ENCODE measurements around the gene GRM8.
A peak's percentile ranks its signal among the peaks of the same experiment; 100 is the strongest.

GRM8 gene

GRCh38 chr7:127251465-127252376, 1.0 kb downstream of the GRM8 start:
- Mint-ChIP-seq H3K36me3 (ENCODE audit: low read depth) (no peaks in the 10 kb centered on the region), H3K4me1 (ENCODE audit: low read depth) (peaks cover 8% of the 10 kb centered on the region), H3K4me3 (peak overlapping the region; percentile 73), H3K9me3 (no peaks in the 10 kb centered on the region), H3K27ac (no peak overlapping the region), H3K27me3 (ENCODE audit: low read depth) (peaks cover 86% of the 10 kb centered on the region)

GRCh38 chr7:127251036-127251464, 1.7 kb downstream of the GRM8 start:
- no peak overlapping the region for H3K4me3 Mint-ChIP-seq
- peaks cover 82% of the 10 kb centered on the region for H3K27me3 Mint-ChIP-seq (ENCODE audit: low read depth)
- no peaks in the 10 kb centered on the region for H3K36me3 Mint-ChIP-seq (ENCODE audit: low read depth)
- peaks cover 8% of the 10 kb centered on the region for H3K4me1 Mint-ChIP-seq (ENCODE audit: low read depth)
- no peak overlapping the region for H3K27ac Mint-ChIP-seq
- no peaks in the 10 kb centered on the region for H3K9me3 Mint-ChIP-seq

GRCh38 chr7:127250312-127251035, 2.3 kb downstream of the GRM8 start:
- Mint-ChIP-seq H3K27ac (no peak overlapping the region), H3K36me3 (ENCODE audit: low read depth) (no peaks in the 10 kb centered on the region), H3K27me3 (ENCODE audit: low read depth) (peaks cover 76% of the 10 kb centered on the region), H3K4me1 (ENCODE audit: low read depth) (peaks cover 10% of the 10 kb centered on the region), H3K4me3 (no peak overlapping the region), H3K9me3 (no peaks in the 10 kb centered on the region)

GRCh38 chr7:127245607-127246006, 7.1 kb downstream of the GRM8 start:
- Mint-ChIP-seq H3K27ac (no peak overlapping the region), H3K27me3 (ENCODE audit: low read depth) (peaks cover 48% of the 10 kb centered on the region), H3K36me3 (ENCODE audit: low read depth) (no peaks in the 10 kb centered on the region), H3K4me3 (no peak overlapping the region), H3K4me1 (ENCODE audit: low read depth) (peaks cover 4% of the 10 kb centered on the region), H3K9me3 (no peaks in the 10 kb centered on the region)

- Mint-ChIP-seq H3K27me3 (ENCODE audit: low read depth) (peaks cover 48% of the 10 kb centered on the region), H3K36me3 (ENCODE audit: low read depth) (no peaks in the 10 kb centered on the region), H3K4me3 (no peak overlapping the region), H3K27ac (no peak overlapping the region), H3K4me1 (ENCODE audit: low read depth) (peaks cover 4% of the 10 kb centered on the region), H3K9me3 (no peaks in the 10 kb centered on the region)
These were observed 7.7 kb downstream of the GRM8 start for GRCh38 chr7:127245002-127245401.

GRCh38 chr7:127239814-127240213, 12.9 kb downstream of the GRM8 start:
- H3K9me3 Mint-ChIP-seq: no peaks in the 10 kb centered on the region
- H3K36me3 Mint-ChIP-seq (ENCODE audit: low read depth): no peaks in the 10 kb centered on the region
- no peak overlapping the region for H3K4me3 Mint-ChIP-seq
- H3K4me1 Mint-ChIP-seq (ENCODE audit: low read depth): no peaks in the 10 kb centered on the region
- H3K27ac Mint-ChIP-seq: no peak overlapping the region
- H3K27me3 Mint-ChIP-seq (ENCODE audit: low read depth): peaks cover 44% of the 10 kb centered on the region

GRCh38 chr7:127233630-127234029, 19.1 kb downstream of the GRM8 start:
- no peaks in the 10 kb centered on the region for H3K9me3 Mint-ChIP-seq
- no peak overlapping the region for H3K4me3 Mint-ChIP-seq
- H3K27ac Mint-ChIP-seq: no peak overlapping the region
- no peaks in the 10 kb centered on the region for H3K4me1 Mint-ChIP-seq (ENCODE audit: low read depth)
- peaks cover 36% of the 10 kb centered on the region for H3K27me3 Mint-ChIP-seq (ENCODE audit: low read depth)
- no peaks in the 10 kb centered on the region for H3K36me3 Mint-ChIP-seq (ENCODE audit: low read depth)

GRCh38 chr7:127231415-127231814, 21.3 kb downstream of the GRM8 start:
- H3K27ac Mint-ChIP-seq: no peak overlapping the region
- H3K27me3 Mint-ChIP-seq (ENCODE audit: low read depth): peaks cover 34% of the 10 kb centered on the region
- H3K4me1 Mint-ChIP-seq (ENCODE audit: low read depth): no peaks in the 10 kb centered on the region
- H3K4me3 Mint-ChIP-seq: no peak overlapping the region
- H3K36me3 Mint-ChIP-seq (ENCODE audit: low read depth): no peaks in the 10 kb centered on the region
- H3K9me3 Mint-ChIP-seq: no peaks in the 10 kb centered on the region

GRCh38 chr7:127230192-127230925, 22.4 kb downstream of the GRM8 start:
- no peaks in the 10 kb centered on the region for H3K36me3 Mint-ChIP-seq (ENCODE audit: low read depth)
- H3K27me3 Mint-ChIP-seq (ENCODE audit: low read depth): peaks cover 35% of the 10 kb centered on the region
- H3K27ac Mint-ChIP-seq: no peak overlapping the region
- no peaks in the 10 kb centered on the region for H3K4me1 Mint-ChIP-seq (ENCODE audit: low read depth)
- no peak overlapping the region for H3K4me3 Mint-ChIP-seq
- H3K9me3 Mint-ChIP-seq: no peaks in the 10 kb centered on the region

- no peak overlapping the region for H3K27ac Mint-ChIP-seq
- peaks cover 35% of the 10 kb centered on the region for H3K27me3 Mint-ChIP-seq (ENCODE audit: low read depth)
- H3K36me3 Mint-ChIP-seq (ENCODE audit: low read depth): no peaks in the 10 kb centered on the region
- H3K4me3 Mint-ChIP-seq: no peak overlapping the region
- no peaks in the 10 kb centered on the region for H3K4me1 Mint-ChIP-seq (ENCODE audit: low read depth)
- no peaks in the 10 kb centered on the region for H3K9me3 Mint-ChIP-seq
These were observed 25.9 kb downstream of the GRM8 start for GRCh38 chr7:127226685-127227374.

- Mint-ChIP-seq H3K9me3 (no peaks in the 10 kb centered on the region), H3K4me3 (no peak overlapping the region), H3K27ac (no peak overlapping the region), H3K27me3 (ENCODE audit: low read depth) (peaks cover 23% of the 10 kb centered on the region), H3K36me3 (ENCODE audit: low read depth) (no peaks in the 10 kb centered on the region), H3K4me1 (ENCODE audit: low read depth) (no peaks in the 10 kb centered on the region)
These were observed 31.0 kb downstream of the GRM8 start for GRCh38 chr7:127221731-127222130.

- Mint-ChIP-seq H3K27ac (no peak overlapping the region), H3K36me3 (ENCODE audit: low read depth) (no peaks in the 10 kb centered on the region), H3K9me3 (no peaks in the 10 kb centered on the region), H3K4me1 (ENCODE audit: low read depth) (no peaks in the 10 kb centered on the region), H3K4me3 (no peak overlapping the region), H3K27me3 (ENCODE audit: low read depth) (peaks cover 8% of the 10 kb centered on the region)
These were observed 37.6 kb downstream of the GRM8 start for GRCh38 chr7:127214956-127215718.

GRCh38 chr7:127209886-127210285, 42.9 kb downstream of the GRM8 start:
- Mint-ChIP-seq H3K4me3 (no peak overlapping the region), H3K9me3 (no peaks in the 10 kb centered on the region), H3K27ac (no peak overlapping the region), H3K4me1 (ENCODE audit: low read depth) (no peaks in the 10 kb centered on the region), H3K36me3 (ENCODE audit: low read depth) (no peaks in the 10 kb centered on the region), H3K27me3 (ENCODE audit: low read depth) (peaks cover 4% of the 10 kb centered on the region)

Data from T-helper 1 cell treated with Interleukin-12 subunit alpha and Interleukin-12 subunit beta and Interleukin-4 antibody, amounts not matched to agents 30 μg/mL and 1 μg/mL, for 36 hours (primary cell).